Neural crest cell (in vitro differentiated cells): ENCODE results near the gene EPN2. TPM values are rescaled to one million over a fixed set of nuclear protein-coding genes. Genes with fewer than 3 reads are reported as not detected.

Experiments
- DNase-seq: peaks from one replicate; pipeline ENCODE4 v3.0.0; 2021; ENCODE audit warnings: low read depth, mixed read lengths, low spot score
- H3K27ac Mint-ChIP-seq: one replicate; pipeline ENCODE4 v1.8.0; 2021; ENCODE audit warnings: mild to moderate bottlenecking, mixed read lengths; ENCODE audit not compliant: unreplicated experiment
- H3K27me3 Mint-ChIP-seq: 2 replicates; pipeline ENCODE4 v1.8.0; 2021; ENCODE audit warnings: low read depth, mild to moderate bottlenecking, mixed read lengths
- H3K36me3 Mint-ChIP-seq: 2 replicates; pipeline ENCODE4 v1.8.0; 2021; ENCODE audit warnings: low read depth, mild to moderate bottlenecking, mixed read lengths
- H3K4me1 Mint-ChIP-seq: 2 replicates; pipeline ENCODE4 v1.8.0; 2021; ENCODE audit warnings: mixed read lengths
- H3K4me3 Mint-ChIP-seq: one replicate; pipeline ENCODE4 v1.8.0; 2021; ENCODE audit warnings: mild to moderate bottlenecking, mixed read lengths
- H3K9me3 Mint-ChIP-seq: 2 replicates; pipeline ENCODE4 v1.8.0; 2021; ENCODE audit warnings: mixed read lengths
- CTCF ChIP-seq: fragments of 200-600 bp; sonication (generic); conservative IDR thresholded peaks from 2 replicates; pipeline ENCODE4 v1.5.0; 2021; ENCODE audit warnings: antibody characterized with exemption, mild to moderate bottlenecking
- total RNA-seq: library from RNA; stranded (reverse); gene quantifications from 2 replicates; pipeline ENCODE4 v1.2.1, GENCODE V29; 2021

Gene EPN2
- total RNA-seq, 1 donor from 2014 or later: 45.5 TPM

DNA sequence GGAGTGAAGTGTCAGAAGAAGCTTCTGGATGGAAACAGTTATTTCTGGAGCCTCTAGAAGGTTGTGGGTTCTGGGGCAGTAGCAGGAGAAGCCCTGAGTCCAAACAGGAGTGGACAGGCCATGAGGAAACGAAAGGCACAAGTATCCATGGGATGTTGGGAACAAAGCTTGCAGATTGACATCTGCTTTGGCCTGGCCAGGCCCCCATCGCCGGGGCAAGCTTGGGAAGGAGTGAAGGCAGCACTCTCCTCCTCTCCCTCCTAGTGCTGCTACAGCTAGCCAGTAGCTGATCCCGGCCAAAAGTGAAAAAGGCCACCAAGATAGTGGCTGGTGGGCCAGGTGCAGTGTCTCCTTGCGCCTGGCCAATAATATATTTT, 85.0 kb downstream of the EPN2 start:
- Mint-ChIP-seq H3K4me3 (no peak overlapping the region), H3K27me3 (no peaks in the 10 kb centered on the region), H3K36me3 (peaks cover 32% of the 10 kb centered on the region), H3K4me1 (peaks cover 22% of the 10 kb centered on the region), H3K27ac (no peak overlapping the region), H3K9me3 (peaks cover 6% of the 10 kb centered on the region)
- DNase-seq: no peak
- no peak for TF ChIP-seq CTCF

DNA sequence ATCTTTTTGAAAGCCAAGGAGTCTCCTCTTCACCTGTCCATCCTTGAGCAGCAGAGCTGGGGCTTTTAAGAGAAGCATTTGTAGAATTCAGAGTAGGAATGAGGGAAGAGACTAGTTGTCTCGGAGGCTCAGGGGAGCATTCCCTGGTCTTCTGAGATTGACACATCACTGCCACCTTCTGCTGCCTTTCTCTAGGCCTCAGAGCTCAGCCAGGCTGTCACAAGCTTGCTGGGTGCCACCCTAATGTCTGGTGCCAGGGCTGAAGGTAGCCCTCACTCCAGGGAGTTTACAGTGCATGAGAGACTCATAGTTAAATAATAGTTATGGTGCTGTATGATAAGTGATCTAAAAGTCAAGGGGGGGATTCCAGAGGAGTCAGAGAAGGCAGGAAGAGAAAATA, 85.7 kb downstream of the EPN2 start:
- TF ChIP-seq CTCF: no peak
- Mint-ChIP-seq H3K9me3 (peaks cover 6% of the 10 kb centered on the region), H3K4me3 (no peak overlapping the region), H3K4me1 (peaks cover 14% of the 10 kb centered on the region), H3K27me3 (no peaks in the 10 kb centered on the region), H3K27ac (no peak overlapping the region), H3K36me3 (peaks cover 32% of the 10 kb centered on the region)
- no peak for DNase-seq

DNA sequence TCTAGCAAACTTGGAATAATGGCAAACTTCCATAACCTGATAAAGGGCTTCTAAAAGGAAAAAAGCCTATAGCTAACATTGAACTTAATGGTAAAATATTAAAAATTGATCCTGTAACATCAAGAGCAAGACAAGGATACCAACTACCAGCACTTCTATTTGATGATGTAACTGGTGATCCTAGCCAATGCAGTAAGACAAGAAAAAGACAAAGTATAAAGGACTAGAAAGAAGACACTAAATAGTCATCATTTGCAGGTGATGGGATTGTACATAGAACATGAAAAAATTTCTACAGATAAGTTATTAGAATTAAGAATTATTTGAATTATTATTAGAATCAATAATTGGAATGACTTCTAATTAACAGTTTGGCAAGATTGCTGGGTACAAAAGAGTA, 88.4 kb downstream of the EPN2 start:
- H3K36me3 Mint-ChIP-seq: peaks cover 32% of the 10 kb centered on the region
- no peaks in the 10 kb centered on the region for H3K27me3 Mint-ChIP-seq
- peaks cover 6% of the 10 kb centered on the region for H3K9me3 Mint-ChIP-seq
- H3K27ac Mint-ChIP-seq: no peak overlapping the region
- TF ChIP-seq CTCF: no peak
- H3K4me3 Mint-ChIP-seq: no peak overlapping the region
- DNase-seq: no peak
- peaks cover 12% of the 10 kb centered on the region for H3K4me1 Mint-ChIP-seq

GRCh38 chr17:19327031-19327783, 90.0 kb downstream of the EPN2 start:
- peaks cover 28% of the 10 kb centered on the region for H3K36me3 Mint-ChIP-seq
- H3K27me3 Mint-ChIP-seq: no peaks in the 10 kb centered on the region
- no peak overlapping the region for H3K27ac Mint-ChIP-seq
- peaks cover 19% of the 10 kb centered on the region for H3K4me1 Mint-ChIP-seq
- no peak overlapping the region for H3K4me3 Mint-ChIP-seq
- TF ChIP-seq CTCF: no peak
- H3K9me3 Mint-ChIP-seq: peaks cover 6% of the 10 kb centered on the region
- DNase-seq: no peak

DNA sequence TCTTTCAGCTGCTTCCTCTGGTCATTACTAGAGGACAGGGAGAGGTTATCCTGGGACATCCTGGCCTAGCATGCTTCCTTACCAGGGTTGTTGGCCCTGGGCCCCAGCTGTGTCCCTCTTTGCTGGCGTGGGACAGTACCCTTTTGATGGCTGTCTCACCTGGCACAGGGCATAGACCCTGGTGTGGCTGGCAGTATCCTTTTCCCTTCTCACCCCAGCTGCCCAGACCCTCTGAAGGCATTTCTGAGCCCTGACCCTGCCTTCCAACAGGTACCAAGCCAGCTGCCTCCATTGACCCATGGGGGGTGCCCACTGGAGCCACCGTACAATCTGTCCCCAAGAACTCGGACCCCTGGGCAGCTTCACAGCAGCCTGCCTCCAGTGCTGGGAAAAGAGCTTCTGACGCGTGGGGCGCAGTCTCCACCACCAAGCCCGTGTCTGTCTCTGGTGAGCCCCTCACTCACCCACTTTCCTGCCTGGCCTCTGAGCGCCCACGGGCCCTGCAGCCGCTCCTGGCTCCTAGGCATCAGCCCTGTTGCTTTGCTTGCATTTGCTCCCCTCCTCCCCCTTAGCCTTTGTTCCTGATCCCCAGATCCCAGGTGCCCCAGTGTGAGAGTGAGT, 91.4 kb downstream of the EPN2 start:
- TF ChIP-seq CTCF: no peak
- Mint-ChIP-seq H3K4me1 (peaks cover 19% of the 10 kb centered on the region), H3K9me3 (peaks cover 6% of the 10 kb centered on the region), H3K27me3 (no peaks in the 10 kb centered on the region), H3K27ac (no peak overlapping the region), H3K36me3 (peaks cover 21% of the 10 kb centered on the region), H3K4me3 (no peak overlapping the region)
- DNase-seq: no peak
